Ectodermal cell (in vitro differentiated cells): ENCODE measurements around the gene ROR2.

Experiments
- H3K27ac ChIP-seq: 2 replicates; pipeline ENCODE4 v1.7.0; 2013; ENCODE audit warnings: mild to moderate bottlenecking, low read depth, low read length; ENCODE audit not compliant: insufficient read depth, poor library complexity, severe bottlenecking
- H3K27me3 ChIP-seq: 2 replicates; pipeline ENCODE4 v1.7.0; 2013; ENCODE audit warnings: mild to moderate bottlenecking, low read length; ENCODE audit not compliant: insufficient read depth, control insufficient read depth, poor library complexity, severe bottlenecking
- H3K36me3 ChIP-seq: one replicate; pipeline ENCODE4 v1.7.0; 2013; ENCODE audit warnings: low read length; ENCODE audit not compliant: control insufficient read depth, insufficient read depth
- H3K4me1 ChIP-seq: one replicate; pipeline ENCODE4 v1.7.0; 2013; ENCODE audit warnings: low read length; ENCODE audit not compliant: control insufficient read depth, insufficient read depth
- H3K4me3 ChIP-seq: 2 replicates; pipeline ENCODE4 v1.7.0; 2013; ENCODE audit warnings: low read depth, low read length, control low read depth; ENCODE audit not compliant: insufficient read depth
- H3K9me3 ChIP-seq: 2 replicates; pipeline ENCODE4 v1.7.0; 2013; ENCODE audit warnings: mild to moderate bottlenecking, low read length, moderate library complexity; ENCODE audit not compliant: control insufficient read depth
- WGBS, 2 experiments: methylation state at CpG; one replicate each; pipeline ENCODE4 v1.1.7; 2013; ENCODE audit warnings: missing lambda C conversion rate in 2 of 2; 5-methylcytosine and 5-hydroxymethylcytosine counted together

Gene ROR2

GRCh38 chr9:91949392-91949945, 559 bp downstream of the ROR2 start:
- peaks cover 24% of the 10 kb centered on the region for H3K4me1 ChIP-seq
- no peak overlapping the region for H3K27ac ChIP-seq
- H3K27me3 ChIP-seq: peaks cover 14% of the 10 kb centered on the region
- H3K36me3 ChIP-seq: no peaks in the 10 kb centered on the region
- 0 to 1% methylated on average over 61 of the region's 61 CpGs for WGBS, 2 experiments
- H3K4me3 ChIP-seq: peak overlapping the region; percentile 78
- no peaks in the 10 kb centered on the region for H3K9me3 ChIP-seq

- Histone ChIP-seq H3K4me1 (peaks cover 24% of the 10 kb centered on the region), H3K27me3 (peaks cover 14% of the 10 kb centered on the region), H3K9me3 (no peaks in the 10 kb centered on the region), H3K27ac (peak overlapping the region; percentile 52), H3K36me3 (no peaks in the 10 kb centered on the region), H3K4me3 (peak overlapping the region; percentile 78)
- 0% methylated on average over 66 of the region's 66 CpGs for WGBS, 2 experiments
Measured at GRCh38 chr9:91948597-91949391, 1.2 kb downstream of the ROR2 start.

- Histone ChIP-seq H3K36me3 (no peaks in the 10 kb centered on the region), H3K4me3 (peak overlapping the region; percentile 78), H3K9me3 (no peaks in the 10 kb centered on the region), H3K27ac (peak overlapping the region; percentile 52), H3K27me3 (peaks cover 14% of the 10 kb centered on the region), H3K4me1 (peaks cover 24% of the 10 kb centered on the region)
- WGBS, 2 experiments: 0 to 3% methylated on average over 12 of the region's 12 CpGs
Measured at GRCh38 chr9:91948101-91948596, 1.9 kb downstream of the ROR2 start.

- H3K4me3 ChIP-seq: no peak overlapping the region
- WGBS, 2 experiments: 87 to 89% methylated on average over 4 to 5 of the region's 5 CpGs
- no peak overlapping the region for H3K27ac ChIP-seq
- no peaks in the 10 kb centered on the region for H3K9me3 ChIP-seq
- peaks cover 14% of the 10 kb centered on the region for H3K27me3 ChIP-seq
- H3K36me3 ChIP-seq: no peaks in the 10 kb centered on the region
- peaks cover 24% of the 10 kb centered on the region for H3K4me1 ChIP-seq
Measured at GRCh38 chr9:91946653-91947488, 3.2 kb downstream of the ROR2 start.

GRCh38 chr9:91946196-91946595, 3.8 kb downstream of the ROR2 start:
- peaks cover 24% of the 10 kb centered on the region for H3K4me1 ChIP-seq
- no peak overlapping the region for H3K27ac ChIP-seq
- no peaks in the 10 kb centered on the region for H3K9me3 ChIP-seq
- WGBS, 2 experiments: 66 to 70% methylated on average over 5 of the region's 5 CpGs
- no peak overlapping the region for H3K4me3 ChIP-seq
- H3K27me3 ChIP-seq: peaks cover 9% of the 10 kb centered on the region
- no peaks in the 10 kb centered on the region for H3K36me3 ChIP-seq

GRCh38 chr9:91945277-91946085, 4.5 kb downstream of the ROR2 start:
- Histone ChIP-seq H3K9me3 (no peaks in the 10 kb centered on the region), H3K4me3 (no peak overlapping the region), H3K27me3 (peaks cover 2% of the 10 kb centered on the region), H3K4me1 (peaks cover 25% of the 10 kb centered on the region), H3K36me3 (no peaks in the 10 kb centered on the region), H3K27ac (no peak overlapping the region)
- 64 to 67% methylated on average over 9 to 10 of the region's 10 CpGs for WGBS, 2 experiments

GRCh38 chr9:91944711-91945110, 5.3 kb downstream of the ROR2 start:
- H3K27me3 ChIP-seq: no peaks in the 10 kb centered on the region
- H3K4me3 ChIP-seq: no peak overlapping the region
- H3K4me1 ChIP-seq: peaks cover 33% of the 10 kb centered on the region
- no peaks in the 10 kb centered on the region for H3K9me3 ChIP-seq
- H3K36me3 ChIP-seq: no peaks in the 10 kb centered on the region
- H3K27ac ChIP-seq: no peak overlapping the region
- WGBS, 2 experiments: 83 to 87% methylated on average over 6 of the region's 6 CpGs

- H3K27ac ChIP-seq: no peak overlapping the region
- H3K4me3 ChIP-seq: no peak overlapping the region
- H3K27me3 ChIP-seq: no peaks in the 10 kb centered on the region
- WGBS, 2 experiments: 93 to 97% methylated on average over 7 to 8 of the region's 8 CpGs
- peaks cover 38% of the 10 kb centered on the region for H3K4me1 ChIP-seq
- H3K9me3 ChIP-seq: no peaks in the 10 kb centered on the region
- H3K36me3 ChIP-seq: no peaks in the 10 kb centered on the region
Measured at GRCh38 chr9:91943478-91944470, 6.3 kb downstream of the ROR2 start.

- Histone ChIP-seq H3K27ac (no peak overlapping the region), H3K27me3 (no peaks in the 10 kb centered on the region), H3K4me1 (peaks cover 37% of the 10 kb centered on the region), H3K9me3 (no peaks in the 10 kb centered on the region), H3K4me3 (no peak overlapping the region), H3K36me3 (no peaks in the 10 kb centered on the region)
- 95 to 96% methylated on average over 5 of the region's 5 CpGs for WGBS, 2 experiments
Measured at GRCh38 chr9:91942201-91942600, 7.8 kb downstream of the ROR2 start.
